ENCODE results near the gene ADM2.

ADM2 gene

DNA sequence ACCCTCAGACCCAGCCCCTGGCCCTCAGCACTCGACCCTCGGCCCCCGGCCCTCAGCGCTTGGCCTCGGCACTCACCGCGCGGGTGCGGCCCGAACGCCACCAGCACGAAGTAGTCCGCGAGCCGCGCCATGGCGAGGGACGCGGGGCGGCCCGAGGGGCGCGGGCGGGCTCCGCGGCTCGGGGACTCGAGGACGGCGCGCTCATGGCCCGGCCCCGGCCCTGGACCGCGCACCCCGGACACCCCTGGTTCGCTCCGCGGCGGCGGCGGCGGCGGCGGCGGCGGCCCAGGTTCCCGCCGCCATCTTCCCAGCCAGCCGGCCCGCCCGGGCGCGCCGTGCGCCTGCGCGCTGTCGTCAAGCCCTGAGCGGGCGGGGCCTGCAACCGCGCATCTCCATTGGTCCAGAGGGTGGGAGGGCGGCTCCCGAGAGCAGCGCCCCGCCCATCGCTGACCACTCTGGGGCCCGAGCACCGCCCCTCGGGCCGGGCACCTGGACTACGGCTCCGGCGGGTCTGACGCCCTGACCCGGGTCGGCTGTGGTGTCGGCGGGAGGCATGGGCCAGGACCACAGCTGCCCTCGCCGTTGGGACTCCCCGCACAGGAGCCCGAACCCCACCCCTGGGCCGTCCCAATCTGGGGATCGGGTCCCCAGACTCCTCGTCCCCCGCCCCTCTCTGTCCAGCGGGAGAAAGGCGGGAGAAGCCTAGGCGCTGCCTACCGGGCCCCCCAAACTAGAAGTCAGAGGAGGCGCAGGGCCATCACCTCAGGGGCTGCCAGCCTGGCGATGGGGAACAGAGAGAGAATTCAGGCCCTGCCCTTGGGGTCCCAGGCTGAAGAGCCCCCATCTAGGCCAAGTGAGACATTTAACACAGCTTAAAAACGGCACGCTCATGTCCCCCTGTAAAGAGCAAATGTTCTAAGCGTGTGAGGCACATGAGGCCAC lies 6.4 kb upstream of the ADM2 start, which contains the start of gene SBF1:
SBF1 (minus strand) TSS at position 326 of the 942 bp plus-strand sequence; CDS start at position 131, 195 bp downstream.
- H3K4me3 ChIP-seq (ENCODE audit: low read depth, low read length), result peak within 1 kb of the TSS; percentile 74
- TF ChIP-seq, protein P1, sequence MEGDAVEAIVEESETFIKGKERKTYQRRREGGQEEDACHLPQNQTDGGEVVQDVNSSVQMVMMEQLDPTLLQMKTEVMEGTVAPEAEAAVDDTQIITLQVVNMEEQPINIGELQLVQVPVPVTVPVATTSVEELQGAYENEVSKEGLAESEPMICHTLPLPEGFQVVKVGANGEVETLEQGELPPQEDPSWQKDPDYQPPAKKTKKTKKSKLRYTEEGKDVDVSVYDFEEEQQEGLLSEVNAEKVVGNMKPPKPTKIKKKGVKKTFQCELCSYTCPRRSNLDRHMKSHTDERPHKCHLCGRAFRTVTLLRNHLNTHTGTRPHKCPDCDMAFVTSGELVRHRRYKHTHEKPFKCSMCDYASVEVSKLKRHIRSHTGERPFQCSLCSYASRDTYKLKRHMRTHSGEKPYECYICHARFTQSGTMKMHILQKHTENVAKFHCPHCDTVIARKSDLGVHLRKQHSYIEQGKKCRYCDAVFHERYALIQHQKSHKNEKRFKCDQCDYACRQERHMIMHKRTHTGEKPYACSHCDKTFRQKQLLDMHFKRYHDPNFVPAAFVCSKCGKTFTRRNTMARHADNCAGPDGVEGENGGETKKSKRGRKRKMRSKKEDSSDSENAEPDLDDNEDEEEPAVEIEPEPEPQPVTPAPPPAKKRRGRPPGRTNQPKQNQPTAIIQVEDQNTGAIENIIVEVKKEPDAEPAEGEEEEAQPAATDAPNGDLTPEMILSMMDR (IDR thresholded peaks at IDR 0.05; ENCODE audit: borderline replicate concordance, insufficient read depth, low read depth, low read length), result no peak

DNA sequence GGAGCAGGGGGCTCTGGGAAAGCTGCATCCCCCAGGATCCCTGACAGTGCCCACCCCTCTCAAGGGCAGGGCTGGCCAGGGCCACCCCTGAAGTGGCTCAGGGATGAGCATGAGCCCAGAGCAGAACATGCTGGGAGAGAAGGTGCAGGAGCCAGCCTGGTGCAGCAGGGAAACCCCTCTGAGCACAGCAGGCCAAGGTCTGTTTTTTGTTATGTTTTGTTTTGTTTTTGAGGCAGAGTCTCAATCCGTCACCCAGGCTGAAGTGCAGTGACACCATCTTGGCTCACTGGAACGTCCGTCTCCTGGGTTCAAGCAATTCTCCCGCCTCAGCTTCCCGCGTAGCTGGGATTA lies 5.7 kb upstream of the ADM2 start:
- no peak overlapping the region for H3K4me3 ChIP-seq (ENCODE audit: low read depth, low read length)
- TF ChIP-seq, protein P1 (IDR thresholded peaks at IDR 0.05; ENCODE audit: borderline replicate concordance, insufficient read depth, low read depth, low read length), result no peak

DNA sequence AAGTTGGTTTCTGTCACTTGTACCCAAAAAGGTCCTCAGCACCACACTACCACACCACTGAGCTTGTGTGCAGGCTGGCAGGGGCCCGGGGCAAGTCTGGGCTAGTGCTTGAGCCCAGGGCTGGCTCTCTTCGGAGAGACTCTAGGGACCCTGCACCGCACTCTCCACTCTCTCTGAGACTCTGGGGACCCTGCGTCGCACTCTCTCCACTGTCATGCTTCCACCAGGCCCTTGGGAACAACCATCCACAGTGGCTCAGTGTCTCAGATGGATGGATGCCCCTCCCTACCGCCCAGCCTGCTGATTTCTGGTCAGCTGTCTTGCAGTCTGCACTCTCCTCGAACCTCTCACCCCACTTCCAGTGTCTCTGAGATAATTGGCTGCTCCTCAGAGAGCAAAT lies 4.5 kb upstream of the ADM2 start:
- TF ChIP-seq, protein P1 (IDR thresholded peaks at IDR 0.05; ENCODE audit: borderline replicate concordance, insufficient read depth, low read depth, low read length), result no peak
- H3K4me3 ChIP-seq (ENCODE audit: low read depth, low read length), result no peak overlapping the region

DNA sequence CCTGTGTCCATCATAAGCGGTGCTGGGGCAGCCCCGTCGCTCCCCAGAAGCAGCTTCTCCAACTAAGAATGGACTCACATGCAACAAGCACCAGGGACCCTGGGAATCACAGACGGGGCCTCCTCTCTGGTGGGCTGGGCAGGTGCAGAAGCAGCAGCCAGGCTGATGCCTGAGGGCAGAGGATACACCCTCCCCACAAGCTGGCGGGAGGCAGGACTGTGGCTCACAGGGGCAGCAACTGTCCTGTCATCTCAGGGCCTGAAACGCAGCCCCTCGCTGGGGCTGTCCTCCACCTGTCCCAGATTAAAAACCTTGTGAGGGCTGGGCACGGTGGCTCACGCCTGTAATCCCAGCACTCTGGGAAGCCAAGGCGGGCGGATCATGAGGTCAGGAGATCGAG lies 3.4 kb upstream of the ADM2 start:
- TF ChIP-seq, protein P1 (IDR thresholded peaks at IDR 0.05; ENCODE audit: borderline replicate concordance, insufficient read depth, low read depth, low read length), result no peak
- no peak overlapping the region for H3K4me3 ChIP-seq (ENCODE audit: low read depth, low read length)

DNA sequence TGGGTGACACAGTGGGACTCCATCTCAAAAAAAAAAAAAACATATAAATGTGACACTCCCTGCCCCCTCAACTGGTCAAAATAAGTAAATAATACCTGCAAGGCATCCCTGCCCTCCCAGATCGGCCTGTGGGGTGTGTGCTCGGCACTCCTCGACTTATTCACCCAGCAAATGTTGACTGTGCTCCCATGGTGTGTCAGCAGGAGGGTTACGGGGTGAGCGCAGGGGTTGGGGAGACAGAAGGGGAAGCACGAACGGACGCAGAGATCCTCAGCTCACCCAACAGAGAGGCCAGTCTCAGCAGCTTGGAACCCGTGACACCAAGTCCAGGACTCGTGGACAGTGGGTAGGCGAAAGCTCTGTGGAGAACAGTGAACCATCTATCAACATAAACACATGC lies 1.6 kb upstream of the ADM2 start:
- TF ChIP-seq, protein P1 (IDR thresholded peaks at IDR 0.05; ENCODE audit: borderline replicate concordance, insufficient read depth, low read depth, low read length), result no peak
- H3K4me3 ChIP-seq (ENCODE audit: low read depth, low read length), result no peak overlapping the region

DNA sequence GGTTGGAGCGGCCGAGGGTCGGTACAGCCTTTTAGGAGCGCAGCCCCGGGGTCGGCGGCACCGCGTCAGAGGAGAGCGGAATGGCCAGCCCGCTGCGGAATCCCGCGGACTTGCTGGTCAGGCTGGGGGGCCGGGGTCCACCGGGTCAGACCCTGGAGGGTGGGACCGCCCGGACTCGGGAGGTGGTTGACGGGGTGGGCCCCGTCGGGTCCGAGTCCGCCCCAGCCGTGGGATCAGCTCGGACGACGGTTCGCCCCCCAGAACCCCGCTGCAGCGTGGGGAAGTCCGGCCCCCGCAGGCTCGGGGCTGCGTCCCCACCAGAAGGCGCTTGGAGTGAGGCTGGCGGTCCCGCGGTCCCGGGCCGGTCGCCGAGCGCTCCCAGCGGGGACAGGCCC lies 301 bp upstream of the ADM2 start:
- H3K4me3 ChIP-seq (ENCODE audit: low read depth, low read length), result no peak overlapping the region
- TF ChIP-seq, protein P1 (IDR thresholded peaks at IDR 0.05; ENCODE audit: borderline replicate concordance, insufficient read depth, low read depth, low read length), result no peak
